Measurements from ENCODE around the gene PFKP. TPM values are rescaled to one million over a fixed set of nuclear protein-coding genes. Genes with fewer than 3 reads are reported as not detected.

PFKP gene
- total RNA-seq, 1 donor from 2014 or later: 361 TPM

DNA sequence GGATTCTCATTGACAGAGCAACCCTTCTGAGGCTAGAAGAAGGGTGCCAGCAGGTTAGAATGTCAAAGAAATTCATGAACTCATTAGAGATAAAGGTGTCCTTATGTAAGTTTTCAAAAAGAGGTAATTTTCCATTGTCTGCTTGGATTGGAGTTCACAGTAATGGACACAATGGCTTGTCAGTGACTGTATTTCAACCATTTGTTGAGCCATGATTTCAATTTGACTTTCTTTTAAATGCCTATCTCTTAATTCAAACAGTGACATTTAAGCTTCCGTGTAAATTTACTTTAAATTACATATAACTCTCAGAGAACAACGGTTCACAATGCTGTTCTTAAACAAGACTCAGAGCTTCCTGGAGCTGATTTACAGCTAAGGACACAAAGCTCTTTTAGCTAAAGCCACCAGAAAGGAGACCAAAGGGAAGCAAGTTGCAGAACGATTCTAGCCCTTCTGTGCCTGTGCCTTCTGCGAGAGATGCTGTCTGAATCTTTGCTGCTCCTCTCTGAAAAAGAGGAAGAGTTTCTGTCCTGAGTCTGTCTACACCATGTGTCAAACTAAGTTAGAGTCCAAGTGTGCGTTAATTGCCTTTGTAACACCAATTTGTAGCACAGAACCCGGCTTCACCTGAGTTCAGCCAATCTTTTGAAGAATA is 42.2 kb upstream of the PFKP start:
- Mint-ChIP-seq H3K9me3 (ENCODE audit: unreplicated experiment) (peaks cover 3% of the 10 kb centered on the region), H3K27ac (ENCODE audit: unreplicated experiment) (no peak overlapping the region), H3K36me3 (ENCODE audit: low read depth, unreplicated experiment) (no peaks in the 10 kb centered on the region), H3K27me3 (ENCODE audit: low read depth, unreplicated experiment) (peaks cover 10% of the 10 kb centered on the region), H3K4me3 (ENCODE audit: unreplicated experiment) (no peak overlapping the region), H3K4me1 (ENCODE audit: low read depth, unreplicated experiment) (peaks cover 20% of the 10 kb centered on the region)
- no peaks in the 10 kb centered on the region for H3K36me3 ChIP-seq (ENCODE audit: insufficient read depth, low read length)
- no peaks in the 10 kb centered on the region for H3K9me3 ChIP-seq (ENCODE audit: insufficient read depth, low read depth, low read length)
- DNase-seq (ENCODE audit: low read depth): no peak
- no peak overlapping the region for H3K4me3 ChIP-seq (ENCODE audit: insufficient read depth, low read depth, low read length)
- no peak overlapping the region for H3K27ac ChIP-seq (ENCODE audit: low read depth, low read length)
- FAIRE-seq: no peak
- H3K4me1 ChIP-seq (ENCODE audit: insufficient read depth, low read length): no peaks in the 10 kb centered on the region
- H2AFZ ChIP-seq (ENCODE audit: low read depth, low read length): no peak overlapping the region
- peaks cover 3% of the 10 kb centered on the region for H3K27me3 ChIP-seq (ENCODE audit: insufficient read depth, low read length)
- H3K79me2 ChIP-seq (ENCODE audit: insufficient read depth, low read length): no peaks in the 10 kb centered on the region
- H3K9ac ChIP-seq (ENCODE audit: low read length): no peak overlapping the region
- H3K4me2 ChIP-seq (ENCODE audit: low read length): no peak overlapping the region
- H4K20me1 ChIP-seq (ENCODE audit: insufficient read depth, low read length): no peaks in the 10 kb centered on the region
- TF ChIP-seq, protein P1, sequence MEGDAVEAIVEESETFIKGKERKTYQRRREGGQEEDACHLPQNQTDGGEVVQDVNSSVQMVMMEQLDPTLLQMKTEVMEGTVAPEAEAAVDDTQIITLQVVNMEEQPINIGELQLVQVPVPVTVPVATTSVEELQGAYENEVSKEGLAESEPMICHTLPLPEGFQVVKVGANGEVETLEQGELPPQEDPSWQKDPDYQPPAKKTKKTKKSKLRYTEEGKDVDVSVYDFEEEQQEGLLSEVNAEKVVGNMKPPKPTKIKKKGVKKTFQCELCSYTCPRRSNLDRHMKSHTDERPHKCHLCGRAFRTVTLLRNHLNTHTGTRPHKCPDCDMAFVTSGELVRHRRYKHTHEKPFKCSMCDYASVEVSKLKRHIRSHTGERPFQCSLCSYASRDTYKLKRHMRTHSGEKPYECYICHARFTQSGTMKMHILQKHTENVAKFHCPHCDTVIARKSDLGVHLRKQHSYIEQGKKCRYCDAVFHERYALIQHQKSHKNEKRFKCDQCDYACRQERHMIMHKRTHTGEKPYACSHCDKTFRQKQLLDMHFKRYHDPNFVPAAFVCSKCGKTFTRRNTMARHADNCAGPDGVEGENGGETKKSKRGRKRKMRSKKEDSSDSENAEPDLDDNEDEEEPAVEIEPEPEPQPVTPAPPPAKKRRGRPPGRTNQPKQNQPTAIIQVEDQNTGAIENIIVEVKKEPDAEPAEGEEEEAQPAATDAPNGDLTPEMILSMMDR (IDR thresholded peaks at IDR 0.05; ENCODE audit: insufficient read depth, low read depth, low read length): no peak
- TF ChIP-seq EZH2 (IDR thresholded peaks at IDR 0.05; ENCODE audit: insufficient read depth, low read length): no peak

- H3K4me3 Mint-ChIP-seq (ENCODE audit: unreplicated experiment): no peak overlapping the region
- FAIRE-seq: no peak
These were observed 39.5 kb upstream of the PFKP start for GRCh38 chr10:3027866-3028265.

GRCh38 chr10:3028441-3028840 is 38.9 kb upstream of the PFKP start:
- H3K4me3 ChIP-seq (ENCODE audit: insufficient read depth, low read depth, low read length): no peak overlapping the region
- no peaks in the 10 kb centered on the region for H3K79me2 ChIP-seq (ENCODE audit: insufficient read depth, low read length)
- H3K27me3 ChIP-seq (ENCODE audit: insufficient read depth, low read length): peaks cover 3% of the 10 kb centered on the region
- H3K9ac ChIP-seq (ENCODE audit: low read length): no peak overlapping the region
- H4K20me1 ChIP-seq (ENCODE audit: insufficient read depth, low read length): no peaks in the 10 kb centered on the region
- H3K27ac Mint-ChIP-seq (ENCODE audit: unreplicated experiment): no peak overlapping the region
- no peaks in the 10 kb centered on the region for H3K36me3 Mint-ChIP-seq (ENCODE audit: low read depth, unreplicated experiment)
- no peaks in the 10 kb centered on the region for H3K9me3 ChIP-seq (ENCODE audit: insufficient read depth, low read depth, low read length)
- no peaks in the 10 kb centered on the region for H3K4me1 ChIP-seq (ENCODE audit: insufficient read depth, low read length)
- peaks cover 4% of the 10 kb centered on the region for H3K27me3 Mint-ChIP-seq (ENCODE audit: low read depth, unreplicated experiment)
- H3K9me3 Mint-ChIP-seq (ENCODE audit: unreplicated experiment): peaks cover 3% of the 10 kb centered on the region
- no peak overlapping the region for H3K4me2 ChIP-seq (ENCODE audit: low read length)
- no peak overlapping the region for H3K27ac ChIP-seq (ENCODE audit: low read depth, low read length)
- TF ChIP-seq EZH2 (IDR thresholded peaks at IDR 0.05; ENCODE audit: insufficient read depth, low read length): no peak
- TF ChIP-seq, protein P1 (IDR thresholded peaks at IDR 0.05; ENCODE audit: insufficient read depth, low read depth, low read length): no peak
- peaks cover 6% of the 10 kb centered on the region for H3K4me1 Mint-ChIP-seq (ENCODE audit: low read depth, unreplicated experiment)
- H3K36me3 ChIP-seq (ENCODE audit: insufficient read depth, low read length): no peaks in the 10 kb centered on the region
- FAIRE-seq (no peak), DNase-seq (ENCODE audit: low read depth) (no peak)
- no peak overlapping the region for H3K4me3 Mint-ChIP-seq (ENCODE audit: unreplicated experiment)
- H2AFZ ChIP-seq (ENCODE audit: low read depth, low read length): no peak overlapping the region

More at GRCh38 chr10:3027866-3028265, 39.5 kb upstream of the PFKP start:
- no peak overlapping the region for H3K9ac ChIP-seq (ENCODE audit: low read length)
- Mint-ChIP-seq H3K27me3 (ENCODE audit: low read depth, unreplicated experiment) (peaks cover 4% of the 10 kb centered on the region), H3K9me3 (ENCODE audit: unreplicated experiment) (peaks cover 3% of the 10 kb centered on the region), H3K36me3 (ENCODE audit: low read depth, unreplicated experiment) (no peaks in the 10 kb centered on the region), H3K4me1 (ENCODE audit: low read depth, unreplicated experiment) (peaks cover 6% of the 10 kb centered on the region), H3K27ac (ENCODE audit: unreplicated experiment) (no peak overlapping the region)
- H3K9me3 ChIP-seq (ENCODE audit: insufficient read depth, low read depth, low read length): no peaks in the 10 kb centered on the region
- no peak overlapping the region for H2AFZ ChIP-seq (ENCODE audit: low read depth, low read length)
- no peak overlapping the region for H3K27ac ChIP-seq (ENCODE audit: low read depth, low read length)
- H3K27me3 ChIP-seq (ENCODE audit: insufficient read depth, low read length): peaks cover 3% of the 10 kb centered on the region
- no peaks in the 10 kb centered on the region for H3K36me3 ChIP-seq (ENCODE audit: insufficient read depth, low read length)
- DNase-seq (ENCODE audit: low read depth): no peak
- H3K79me2 ChIP-seq (ENCODE audit: insufficient read depth, low read length): no peaks in the 10 kb centered on the region
- no peaks in the 10 kb centered on the region for H4K20me1 ChIP-seq (ENCODE audit: insufficient read depth, low read length)
- TF ChIP-seq, protein P1 (IDR thresholded peaks at IDR 0.05; ENCODE audit: insufficient read depth, low read depth, low read length): no peak
- TF ChIP-seq EZH2 (IDR thresholded peaks at IDR 0.05; ENCODE audit: insufficient read depth, low read length): no peak
- H3K4me2 ChIP-seq (ENCODE audit: low read length): no peak overlapping the region
- H3K4me1 ChIP-seq (ENCODE audit: insufficient read depth, low read length): no peaks in the 10 kb centered on the region
- no peak overlapping the region for H3K4me3 ChIP-seq (ENCODE audit: insufficient read depth, low read depth, low read length)

All from astrocyte (in vitro differentiated cells and primary cell).